DND-41 (cell line): ENCODE measurements around the gene ATP5PO.
"Not testable (repeated sequence)": the region's sequence is repeated elsewhere in the genome, so short reads cannot be mapped to it uniquely, and the experiment has no call there.

Source experiments
- ATAC-seq: fragments of 200-7000 bp; cut with Tn5 transposase; 3 replicates; pipeline ENCODE4 v1.9.1; 2021; ENCODE audit warnings: low read depth; ENCODE audit not compliant: insufficient read depth
- DNase-seq: peaks from one replicate; pipeline ENCODE4 v3.0.0-alpha.2; 2020
- H2AFZ ChIP-seq: 2 replicates; pipeline ENCODE4 v1.6.0; 2012; ENCODE audit warnings: low read depth, low read length
- H3K27ac ChIP-seq: 2 replicates; pipeline ENCODE4 v1.5.1; 2012; ENCODE audit warnings: low read length, inconsistent platforms
- H3K27me3 ChIP-seq: fragments of 200-600 bp; sonication (generic); 2 replicates; pipeline ENCODE4 v1.6.0; 2012; ENCODE audit warnings: low read length, mild to moderate bottlenecking, inconsistent platforms; ENCODE audit not compliant: insufficient read depth, poor library complexity
- H3K36me3 ChIP-seq: 2 replicates; pipeline ENCODE4 v1.5.1; 2012; ENCODE audit warnings: low read length, inconsistent platforms; ENCODE audit not compliant: insufficient read depth
- H3K4me1 ChIP-seq: 2 replicates; pipeline ENCODE4 v1.5.1; 2012; ENCODE audit warnings: mild to moderate bottlenecking, low read length; ENCODE audit not compliant: insufficient read depth
- H3K4me2 ChIP-seq: 2 replicates; pipeline ENCODE4 v1.6.0; 2012; ENCODE audit warnings: mild to moderate bottlenecking, moderate library complexity, low read length, inconsistent platforms; ENCODE audit not compliant: insufficient read depth
- H3K4me3 ChIP-seq, 2 experiments: fragments of 200-600 bp in 1 of 2; shearing (Covaris generic) in 1 of 2; 2 replicates each; pipeline ENCODE4 v1.5.1; 2012 to 2016; ENCODE audit warnings: inconsistent platforms in 2 of 2, low read length in 2 of 2, mild to moderate bottlenecking in 2 of 2, low read depth in 1 of 2, moderate library complexity in 1 of 2
- H3K79me2 ChIP-seq: 2 replicates; pipeline ENCODE4 v1.6.0; 2012; ENCODE audit warnings: low read length, inconsistent platforms; ENCODE audit not compliant: insufficient read depth
- H3K9ac ChIP-seq: 2 replicates; pipeline ENCODE4 v1.6.0; 2012; ENCODE audit warnings: low read depth, mild to moderate bottlenecking, inconsistent platforms, low read length, moderate library complexity
- H3K9me3 ChIP-seq: 2 replicates; pipeline ENCODE4 v1.5.1; 2012; ENCODE audit warnings: low read length, moderate library complexity, mild to moderate bottlenecking, inconsistent platforms; ENCODE audit not compliant: insufficient read depth, severe bottlenecking
- H4K20me1 ChIP-seq: 2 replicates; pipeline ENCODE4 v1.6.0; 2012; ENCODE audit warnings: low read length; ENCODE audit not compliant: insufficient read depth
- CTCF ChIP-seq: IDR thresholded peaks from 2 replicates; pipeline ENCODE4 v1.5.1; 2012; ENCODE audit warnings: borderline replicate concordance, low read length, moderate library complexity, mild to moderate bottlenecking; ENCODE audit not compliant: poor library complexity, severe bottlenecking; ENCODE audit errors: extremely low read depth
- EZH2 ChIP-seq: IDR thresholded peaks from 3 replicates; pipeline ENCODE4 v1.6.1; 2012; ENCODE audit warnings: borderline replicate concordance, low read depth, mild to moderate bottlenecking, moderate library complexity, low read length, inconsistent platforms; ENCODE audit not compliant: severe bottlenecking

ATP5PO gene

DNA sequence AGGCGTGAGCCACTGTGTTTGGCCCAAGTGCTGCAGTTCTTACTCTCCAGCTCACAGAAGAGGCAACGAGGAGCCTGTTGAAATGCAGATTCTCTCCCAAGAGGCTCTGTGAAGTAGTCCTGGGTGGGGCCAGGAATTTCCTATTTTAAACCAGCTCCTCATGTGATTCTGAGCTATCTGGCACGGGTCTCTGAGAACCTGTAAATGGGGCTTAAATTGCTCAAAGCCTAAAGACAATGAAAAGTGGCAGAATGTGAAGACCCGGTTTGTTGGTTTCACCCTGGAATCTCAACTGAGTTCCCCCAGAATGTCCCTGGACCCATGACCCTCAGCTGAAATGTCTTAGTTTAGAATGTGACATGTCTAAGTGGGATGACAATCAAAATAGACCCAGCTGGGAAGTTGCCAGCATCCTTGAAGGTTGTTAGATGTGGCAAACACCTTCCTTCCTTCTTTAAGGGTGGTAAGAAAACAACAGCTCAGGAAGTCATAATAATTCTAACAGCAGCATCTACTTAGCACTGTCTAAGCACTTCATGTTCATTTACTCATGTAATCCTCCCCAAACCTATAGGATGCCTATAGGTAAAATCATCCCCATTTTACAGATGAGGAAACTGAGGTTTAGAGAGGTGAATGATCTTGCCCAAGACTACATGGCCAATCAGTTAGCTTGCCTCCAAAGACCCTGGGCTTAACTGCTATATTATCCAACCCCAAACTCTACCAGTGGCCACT is 20.9 kb upstream of the ATP5PO start:
- no peak for TF ChIP-seq CTCF
- no peak for TF ChIP-seq EZH2
- Histone ChIP-seq H3K9ac (peak overlapping the region; percentile 75), H2AFZ (no peak overlapping the region), H3K9me3 (no peaks in the 10 kb centered on the region), H3K4me3 (peak overlapping the region in 1 of 2 experiments; percentile 8; a peak in 1 of 4 replicates), H3K36me3 (peaks cover 57% of the 10 kb centered on the region), H3K27ac (peak overlapping the region; percentile 98), H3K27me3 (no peaks in the 10 kb centered on the region), H4K20me1 (no peaks in the 10 kb centered on the region; the same call in 1 of the 2 replicates), H3K4me2 (peak overlapping the region; percentile 74), H3K4me1 (peaks cover 60% of the 10 kb centered on the region), H3K79me2 (peaks cover 98% of the 10 kb centered on the region)
- ATAC-seq, result peak; percentile 79
- DNase-seq, result peak; percentile 72

DNA sequence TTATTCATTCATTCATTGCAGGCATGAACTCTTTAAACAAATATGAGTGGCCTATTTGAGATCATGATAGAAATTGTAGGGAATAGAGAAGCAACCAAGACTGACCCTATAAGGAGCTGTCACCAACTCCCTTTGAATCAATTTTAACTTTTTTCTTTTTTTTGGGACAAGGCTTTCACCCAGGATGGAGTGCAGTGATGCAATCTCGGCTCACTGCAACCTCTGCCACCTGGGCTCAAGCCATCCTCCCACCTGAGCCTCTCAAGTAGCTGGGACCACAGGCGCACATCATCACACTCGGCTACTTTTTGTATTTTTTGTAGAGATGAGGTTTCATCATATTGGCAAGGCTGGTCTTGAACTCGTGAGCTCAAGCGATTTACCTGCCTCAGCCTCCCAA is 17.1 kb upstream of the ATP5PO start:
- Histone ChIP-seq H3K4me3 (peak overlapping the region; percentile 48 to 67), H3K27ac (peak overlapping the region; percentile 98), H4K20me1 (no peaks in the 10 kb centered on the region; the same call in 1 of the 2 replicates), H2AFZ (no peak overlapping the region), H3K9me3 (no peaks in the 10 kb centered on the region), H3K79me2 (peaks cover 64% of the 10 kb centered on the region), H3K27me3 (no peaks in the 10 kb centered on the region), H3K36me3 (peaks cover 31% of the 10 kb centered on the region), H3K4me1 (peaks cover 54% of the 10 kb centered on the region), H3K9ac (peak overlapping the region; percentile 75), H3K4me2 (peak overlapping the region; percentile 74)
- TF ChIP-seq EZH2 (no peak), CTCF (no peak)
- DNase-seq (no peak), ATAC-seq (no peak)

GRCh38 chr21:33931799-33932390 is 16.3 kb upstream of the ATP5PO start:
- H3K27me3 ChIP-seq, result no peaks in the 10 kb centered on the region
- peak overlapping the region; percentile 75 for H3K9ac ChIP-seq
- H4K20me1 ChIP-seq, result no peaks in the 10 kb centered on the region; the same call in 1 of the 2 replicates
- H3K4me2 ChIP-seq, result peak overlapping the region; percentile 74
- H3K4me3 ChIP-seq, result peak overlapping the region; percentile 48 to 67
- peaks cover 24% of the 10 kb centered on the region for H3K36me3 ChIP-seq
- peak overlapping the region; percentile 60 for H2AFZ ChIP-seq
- peak overlapping the region; percentile 98 for H3K27ac ChIP-seq
- H3K4me1 ChIP-seq, result peaks cover 46% of the 10 kb centered on the region
- TF ChIP-seq CTCF (peak; percentile 1), EZH2 (no peak)
- no peaks in the 10 kb centered on the region for H3K9me3 ChIP-seq
- DNase-seq (peak; percentile 47), ATAC-seq (0 out of 3 replicates have a peak, but pooled peaks have one; percentile 27)
- peaks cover 56% of the 10 kb centered on the region for H3K79me2 ChIP-seq

- H3K4me3 ChIP-seq, result peak overlapping the region; percentile 48 to 67
- peaks cover 49% of the 10 kb centered on the region for H3K79me2 ChIP-seq
- peaks cover 18% of the 10 kb centered on the region; the same call in 1 of the 2 replicates for H3K36me3 ChIP-seq
- peak overlapping the region; percentile 98 for H3K27ac ChIP-seq
- peak overlapping the region; percentile 60 for H2AFZ ChIP-seq
- peak; percentile 74 for DNase-seq
- peak overlapping the region; percentile 74 for H3K4me2 ChIP-seq
- H3K9ac ChIP-seq, result peak overlapping the region; percentile 75
- peaks cover 39% of the 10 kb centered on the region for H3K4me1 ChIP-seq
- not testable (repeated sequence) for H4K20me1 ChIP-seq, H3K27me3 ChIP-seq, H3K9me3 ChIP-seq
- peak; percentile 88 for ATAC-seq
Measured at GRCh38 chr21:33931052-33931798, 15.6 kb upstream of the ATP5PO start.

DNA sequence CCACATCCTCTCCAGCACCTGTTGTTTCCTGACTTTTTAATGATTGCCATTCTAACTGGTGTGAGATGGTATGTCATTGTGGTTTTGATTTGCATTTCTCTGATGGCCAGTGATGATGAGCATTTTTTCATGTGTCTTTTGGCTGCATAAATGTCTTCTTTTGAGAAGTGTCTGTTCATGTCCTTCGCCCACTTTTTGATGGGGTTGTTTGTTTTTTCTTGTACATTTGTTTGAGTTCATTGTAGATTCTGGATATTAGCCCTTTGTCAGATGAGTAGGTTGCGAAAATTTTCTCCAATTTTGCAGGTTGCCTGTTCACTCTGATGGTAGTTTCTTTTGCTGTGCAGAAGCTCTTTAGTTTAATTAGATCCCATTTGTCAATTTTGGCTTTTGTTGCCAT is 10.6 kb upstream of the ATP5PO start:
- H2AFZ ChIP-seq, H3K4me2 ChIP-seq, H3K9ac ChIP-seq, H3K36me3 ChIP-seq, H3K79me2 ChIP-seq, H4K20me1 ChIP-seq, H3K27me3 ChIP-seq, DNase-seq, H3K4me3 ChIP-seq, ATAC-seq, H3K9me3 ChIP-seq, H3K27ac ChIP-seq: not testable (repeated sequence)
- peaks cover 15% of the 10 kb centered on the region for H3K4me1 ChIP-seq
